ENCODE measurements around the gene DCLRE1C.
"Not testable (repeated sequence)": the region's sequence is repeated elsewhere in the genome, so short reads cannot be mapped to it uniquely, and the experiment has no call there.

DCLRE1C gene

DNA sequence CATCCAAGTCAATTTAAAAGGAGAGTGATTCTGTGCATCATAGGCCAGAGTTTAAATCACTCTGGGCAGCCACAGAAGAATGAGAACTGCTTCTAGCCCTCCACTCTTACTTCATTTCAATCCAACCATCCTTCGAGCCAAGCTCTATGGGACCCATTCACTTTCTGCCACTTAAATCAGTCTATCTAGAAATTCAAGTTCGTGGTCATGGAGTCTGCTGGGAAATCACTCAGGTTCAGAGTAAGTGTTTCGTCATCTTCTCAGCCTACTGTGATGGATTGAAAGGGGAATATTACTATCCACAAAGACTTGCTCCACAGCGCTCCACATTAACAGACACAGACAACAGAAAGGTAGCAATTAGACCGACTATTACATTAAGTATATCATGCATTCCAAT, 4.6 kb downstream of the DCLRE1C start:
- in situ Hi-C loops (cut with MboI; ENCODE audit: low pct_unique_long_range_greater_than_20kb, low sequenced_read_pairs): no loop called here
- no peak for DNase-seq

DNA sequence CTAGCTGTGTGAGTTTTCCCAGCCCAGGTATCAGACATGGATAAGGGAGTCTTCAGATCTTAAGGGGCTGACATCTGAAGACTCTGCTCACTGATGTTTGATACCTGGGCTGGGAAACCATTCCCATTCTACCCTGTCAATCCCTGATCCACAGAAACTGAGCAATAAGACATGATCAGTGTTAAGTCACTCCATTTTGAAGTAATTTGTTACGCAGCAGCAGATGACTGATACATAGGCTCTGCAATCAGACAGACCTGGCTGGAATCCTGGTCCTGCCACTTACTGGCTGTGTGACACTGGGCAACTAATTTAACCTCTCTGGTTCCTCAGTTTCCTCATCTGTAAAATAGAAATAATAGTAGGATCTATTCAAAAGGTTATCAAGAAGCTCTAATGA, 6.6 kb downstream of the DCLRE1C start:
- in situ Hi-C loops (cut with MboI; ENCODE audit: low pct_unique_long_range_greater_than_20kb, low sequenced_read_pairs): no loop called here
- no peak for DNase-seq

DNA sequence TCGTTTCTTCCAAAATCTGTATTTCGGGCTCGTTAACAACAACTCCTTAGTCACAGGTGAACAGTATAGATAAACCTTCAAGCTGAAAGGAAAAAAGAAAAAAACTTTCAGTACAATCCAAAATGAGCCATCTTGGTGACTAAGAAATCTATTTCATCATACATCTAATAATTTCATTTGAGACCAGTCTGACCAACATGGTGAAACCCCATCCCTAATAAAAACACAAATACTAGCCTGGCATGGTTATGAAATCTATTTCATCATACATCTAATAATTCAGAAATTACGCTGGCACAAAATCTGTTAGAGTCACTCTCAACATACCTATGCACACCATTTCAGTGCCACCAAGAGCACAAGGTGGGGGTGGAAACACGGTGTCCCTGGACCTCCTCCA, 8.8 kb downstream of the DCLRE1C start:
- no peak for DNase-seq
- in situ Hi-C loops (cut with MboI; ENCODE audit: low pct_unique_long_range_greater_than_20kb, low sequenced_read_pairs): no loop called here

DNA sequence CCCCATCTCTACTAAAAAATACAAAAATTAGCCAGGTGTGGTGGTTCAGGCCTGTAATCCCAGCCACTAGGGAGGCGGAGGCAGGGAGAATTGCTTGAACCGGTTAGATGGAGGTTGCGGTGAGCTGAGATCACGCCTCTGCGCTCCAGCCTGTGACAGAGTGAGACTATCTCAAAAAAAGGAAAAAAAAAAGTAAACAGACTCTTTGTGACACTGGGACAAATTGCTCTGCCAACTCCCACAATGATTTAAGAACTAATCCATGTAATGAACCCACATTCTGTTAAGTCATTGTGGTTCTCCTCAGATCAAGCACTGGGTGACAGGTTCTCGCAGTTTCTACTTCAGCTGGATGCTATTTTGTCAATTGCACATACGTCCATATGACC, 11.0 kb downstream of the DCLRE1C start:
- in situ Hi-C loops (cut with MboI; ENCODE audit: low pct_unique_long_range_greater_than_20kb, low sequenced_read_pairs): not testable (repeated sequence)

DNA sequence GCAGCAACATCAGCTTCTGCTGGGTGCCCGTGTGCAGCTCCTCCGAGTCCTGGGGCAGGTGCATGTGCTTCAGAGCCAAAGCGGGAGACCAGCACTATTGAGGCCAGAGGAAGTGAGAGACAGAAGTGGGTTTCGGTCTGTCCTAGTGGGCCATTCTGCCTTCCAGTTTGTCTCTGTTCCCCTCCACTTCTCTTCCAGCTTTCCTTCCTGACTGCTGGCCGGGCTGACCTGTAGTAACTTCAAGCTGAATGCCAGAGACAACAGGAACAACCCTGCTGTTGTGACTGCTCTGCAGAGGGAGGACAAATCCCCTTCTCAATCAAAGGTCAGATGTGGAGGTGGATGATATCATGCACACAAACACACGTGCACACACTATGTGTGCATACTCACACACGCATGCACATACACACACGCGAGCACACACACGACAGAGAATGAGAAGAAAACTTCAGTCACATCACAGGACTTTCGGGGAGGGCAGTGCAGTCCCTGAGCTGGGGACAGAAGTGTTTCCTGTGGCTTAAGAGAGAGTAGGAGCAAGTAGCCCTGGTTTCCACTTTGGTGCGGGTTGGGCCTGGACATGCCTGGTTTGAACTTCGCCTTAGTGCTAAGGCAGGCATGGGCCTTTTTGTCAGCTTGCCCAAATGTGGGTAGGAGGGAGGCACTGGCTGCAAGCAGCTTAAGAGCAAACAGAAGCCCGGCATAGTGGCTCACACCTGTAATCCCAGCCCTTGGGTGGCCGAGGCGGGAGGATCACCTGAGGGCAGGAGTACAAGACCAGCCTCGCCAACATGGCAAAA, 11.5 kb downstream of the DCLRE1C start:
- in situ Hi-C loops (cut with MboI; ENCODE audit: low pct_unique_long_range_greater_than_20kb, low sequenced_read_pairs): not testable (repeated sequence)

More for the DNA sequence above, 11.0 kb downstream of the DCLRE1C start:
- not testable (repeated sequence) for DNase-seq

DNA sequence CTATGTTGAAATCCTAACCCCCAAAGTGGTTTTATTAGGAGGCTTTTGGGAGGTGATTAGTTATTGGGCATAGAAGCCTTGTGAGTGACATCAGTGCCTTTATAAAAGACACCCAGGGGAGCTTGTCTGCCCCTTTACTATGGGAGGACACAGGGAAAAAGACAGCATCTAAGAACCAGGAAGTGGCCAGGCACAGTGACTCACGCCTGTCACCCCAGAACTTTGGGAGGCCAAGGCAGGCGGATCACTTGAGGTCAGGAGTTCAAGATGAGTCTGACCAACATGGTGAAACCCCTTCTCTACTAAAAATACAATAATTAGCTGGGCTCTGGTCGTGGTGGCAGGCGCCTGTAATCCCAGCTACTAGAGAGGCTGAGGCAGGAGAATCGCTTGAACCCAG, 14.9 kb downstream of the DCLRE1C start:
- DNase-seq; in situ Hi-C loops (cut with MboI; ENCODE audit: low pct_unique_long_range_greater_than_20kb, low sequenced_read_pairs): not testable (repeated sequence)

More for the DNA sequence above, 11.5 kb downstream of the DCLRE1C start:
- not testable (repeated sequence) for DNase-seq

DNA sequence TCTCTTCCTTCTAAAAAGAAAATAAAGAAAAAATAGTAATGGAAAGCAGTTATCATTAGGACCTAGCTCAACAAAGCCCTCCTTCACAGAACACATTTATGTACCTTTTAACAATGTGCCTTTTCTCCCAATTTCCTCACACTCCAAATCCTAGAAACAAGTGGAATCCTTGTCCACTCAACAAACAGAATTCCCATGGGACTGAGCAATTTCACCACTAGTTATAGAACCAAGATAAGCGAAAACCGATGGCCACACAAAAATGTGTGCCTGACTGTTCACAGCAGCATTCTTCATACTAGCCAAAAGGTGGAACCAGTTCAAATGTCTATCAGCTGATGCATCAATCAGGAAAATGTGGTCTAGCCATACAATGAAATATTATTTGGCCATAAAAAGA, 17.3 kb downstream of the DCLRE1C start:
- DNase-seq: no peak
- in situ Hi-C loops (cut with MboI; ENCODE audit: low pct_unique_long_range_greater_than_20kb, low sequenced_read_pairs): no loop called here

DNA sequence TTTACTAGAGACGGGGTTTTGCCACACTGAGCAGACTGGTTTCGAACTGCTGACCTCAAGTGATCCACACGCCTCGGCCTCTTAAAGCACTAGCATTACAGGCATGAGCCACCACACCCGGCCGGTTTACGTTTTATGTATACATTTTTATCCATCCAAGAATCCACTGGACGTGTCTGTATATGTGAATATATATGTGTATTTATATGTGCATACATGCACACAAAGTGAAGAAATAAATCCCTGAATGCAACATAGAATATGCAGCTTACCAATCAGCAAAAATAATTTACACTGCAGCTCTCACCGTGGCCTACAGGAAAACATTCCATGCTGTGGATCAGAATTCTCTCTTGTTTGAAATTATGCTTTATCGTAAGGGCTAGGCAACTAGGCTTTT, 23.3 kb downstream of the DCLRE1C start:
- in situ Hi-C loops (cut with MboI; ENCODE audit: low pct_unique_long_range_greater_than_20kb, low sequenced_read_pairs): no loop called here
- no peak for DNase-seq

DNA sequence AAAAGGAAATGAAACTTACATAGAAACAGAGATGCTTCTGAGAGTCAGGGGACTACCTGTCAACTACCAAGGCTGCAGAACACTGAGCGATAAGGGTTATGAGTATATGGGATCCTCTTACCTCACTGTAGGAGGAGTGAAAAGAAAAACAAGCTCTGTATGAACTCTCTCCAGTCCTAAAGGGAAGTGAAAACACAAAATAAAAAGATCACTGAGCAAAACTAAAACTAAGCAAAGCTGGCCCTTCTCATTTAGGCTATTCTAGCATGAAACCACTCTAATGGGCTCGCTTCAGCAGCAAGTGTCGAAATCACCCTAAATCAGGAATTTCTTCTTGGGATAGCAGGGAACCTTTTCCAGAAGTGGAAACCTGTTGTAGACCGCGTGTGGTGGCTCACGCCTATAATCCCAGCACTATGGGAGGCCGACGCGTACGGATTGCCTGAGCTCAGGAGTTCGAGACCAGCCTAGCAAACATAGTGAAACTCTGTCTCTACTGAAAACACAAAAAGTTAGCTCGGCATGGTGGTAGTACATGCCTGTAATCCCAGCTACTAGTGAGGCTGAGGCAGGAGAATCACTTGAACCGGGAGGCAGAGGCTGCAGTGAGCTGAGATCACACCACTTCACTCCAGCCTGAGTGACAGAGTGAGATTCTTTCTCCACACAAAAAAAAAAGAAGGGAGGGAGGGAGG, 27.0 kb downstream of the DCLRE1C start:
- DNase-seq: no peak
- in situ Hi-C loops (cut with MboI; ENCODE audit: low pct_unique_long_range_greater_than_20kb, low sequenced_read_pairs): no loop called here

DNA sequence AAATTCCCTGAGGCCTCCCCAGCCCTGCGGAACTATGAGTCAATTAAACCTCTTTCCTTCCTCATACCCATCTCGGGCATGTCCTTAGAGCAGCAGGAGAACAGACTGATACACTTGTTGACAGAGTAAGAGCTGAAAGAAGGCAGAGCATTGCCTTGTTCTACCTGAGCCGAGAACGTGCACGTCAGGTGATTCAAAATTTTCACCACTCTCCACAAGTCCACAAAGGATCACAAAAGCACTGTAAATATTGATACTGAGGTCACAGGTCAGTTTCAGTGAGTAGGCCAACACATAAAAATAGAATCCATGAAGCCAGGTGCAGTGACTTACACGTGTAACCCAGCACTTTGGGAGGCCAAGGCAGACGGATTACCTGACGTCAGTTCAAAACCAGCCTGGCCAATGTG, 27.8 kb downstream of the DCLRE1C start:
- DNase-seq: no peak
- in situ Hi-C loops (cut with MboI; ENCODE audit: low pct_unique_long_range_greater_than_20kb, low sequenced_read_pairs): no loop called here

DNA sequence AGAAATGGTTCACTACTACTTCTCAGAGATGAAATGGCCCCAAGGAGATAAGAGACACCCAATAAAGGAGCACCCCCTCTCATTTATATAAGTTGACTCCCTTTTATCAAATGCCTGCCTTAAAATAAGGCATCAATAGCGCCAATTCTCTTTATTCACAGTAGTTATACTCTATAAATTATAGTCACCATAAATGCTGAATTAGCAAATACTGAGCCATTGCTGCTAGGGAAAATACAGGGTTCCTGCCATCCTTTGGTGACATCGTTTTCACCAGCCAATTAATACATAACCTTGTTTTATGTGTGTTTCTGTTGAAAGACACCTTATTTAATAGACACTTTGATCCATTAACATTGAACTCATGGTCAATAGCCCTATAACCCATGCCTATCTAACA, 28.6 kb downstream of the DCLRE1C start:
- DNase-seq: no peak
- in situ Hi-C loops (cut with MboI; ENCODE audit: low pct_unique_long_range_greater_than_20kb, low sequenced_read_pairs): no loop called here

DNA sequence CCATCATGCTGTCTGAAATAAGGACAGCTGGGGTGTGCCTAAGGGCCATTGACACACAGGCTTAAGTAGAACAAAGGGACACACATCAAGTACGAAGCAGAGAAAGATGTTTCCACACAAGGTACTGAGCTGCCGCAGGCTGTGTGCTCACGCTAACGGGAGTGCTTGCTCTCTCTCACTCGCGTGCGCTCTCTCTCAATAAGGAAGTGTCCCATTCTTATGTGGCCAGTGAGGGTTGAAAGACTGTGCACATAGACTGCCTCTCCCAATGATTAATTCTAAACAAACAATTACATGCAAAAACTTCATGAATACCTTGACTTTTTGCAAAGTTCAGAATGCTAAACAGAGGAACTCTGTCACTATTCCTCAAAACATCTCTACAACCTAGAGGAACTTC, 29.9 kb downstream of the DCLRE1C start:
- no peak for DNase-seq
- in situ Hi-C loops (cut with MboI; ENCODE audit: low pct_unique_long_range_greater_than_20kb, low sequenced_read_pairs): no loop called here

DNA sequence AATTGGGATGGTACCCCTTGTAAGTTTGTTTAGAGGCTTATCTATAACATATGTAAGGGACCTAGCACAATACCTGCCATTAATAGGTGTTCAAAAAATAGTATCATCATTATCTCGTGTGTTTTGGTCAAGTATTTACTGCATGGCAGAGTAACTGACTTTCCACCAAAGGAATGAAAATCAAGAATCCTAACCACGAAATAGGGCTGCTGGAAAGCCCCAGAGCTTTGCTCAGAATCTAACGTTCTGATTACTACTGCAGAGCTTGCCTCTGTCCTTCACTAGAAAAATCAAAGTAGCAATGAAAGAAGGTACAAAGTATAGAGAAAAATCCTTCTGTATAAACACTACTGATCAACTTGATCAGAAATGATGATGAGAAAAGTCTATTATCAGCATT, 34.9 kb downstream of the DCLRE1C start:
- no peak for DNase-seq
- in situ Hi-C loops (cut with MboI; ENCODE audit: low pct_unique_long_range_greater_than_20kb, low sequenced_read_pairs): no loop called here

DNA sequence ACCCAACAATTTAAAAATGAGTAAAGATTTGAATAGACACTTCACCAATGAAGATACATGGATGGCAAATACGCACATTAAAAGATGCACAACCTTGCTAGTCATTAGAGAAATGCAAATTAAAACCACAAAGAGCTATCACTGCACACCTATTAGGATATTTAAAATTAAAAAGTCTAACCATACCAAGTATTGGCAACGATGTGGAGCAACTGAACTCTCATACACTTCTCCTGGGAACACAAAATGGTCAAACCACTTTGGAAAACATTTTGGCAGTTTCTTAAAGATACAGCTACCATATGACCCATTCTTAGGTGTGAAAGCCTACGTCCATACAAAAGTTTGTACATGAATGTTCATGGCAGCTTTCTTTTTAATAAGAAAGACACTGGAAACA, 36.1 kb downstream of the DCLRE1C start:
- DNase-seq: no peak
- in situ Hi-C loops (cut with MboI; ENCODE audit: low pct_unique_long_range_greater_than_20kb, low sequenced_read_pairs): no loop called here

DNA sequence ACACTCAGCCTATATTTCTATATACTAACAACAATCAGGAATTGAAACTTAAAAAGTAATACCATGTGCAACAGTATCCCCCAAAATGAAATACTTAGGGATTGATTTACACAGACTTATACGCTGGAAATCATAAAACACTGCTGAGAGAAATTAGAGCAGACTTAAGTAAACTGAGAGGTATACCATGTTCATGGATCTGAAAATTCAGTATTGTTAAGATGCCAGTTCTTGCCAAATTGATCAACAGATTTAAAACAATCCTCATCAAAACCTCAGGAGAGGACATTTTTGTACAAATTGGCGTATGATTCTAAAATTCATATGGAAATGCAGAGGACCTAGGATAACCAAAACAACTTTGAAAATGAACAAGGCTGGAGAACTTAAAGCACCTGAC, 37.3 kb downstream of the DCLRE1C start:
- in situ Hi-C loops (cut with MboI; ENCODE audit: low pct_unique_long_range_greater_than_20kb, low sequenced_read_pairs): no loop called here
- no peak for DNase-seq

DNA sequence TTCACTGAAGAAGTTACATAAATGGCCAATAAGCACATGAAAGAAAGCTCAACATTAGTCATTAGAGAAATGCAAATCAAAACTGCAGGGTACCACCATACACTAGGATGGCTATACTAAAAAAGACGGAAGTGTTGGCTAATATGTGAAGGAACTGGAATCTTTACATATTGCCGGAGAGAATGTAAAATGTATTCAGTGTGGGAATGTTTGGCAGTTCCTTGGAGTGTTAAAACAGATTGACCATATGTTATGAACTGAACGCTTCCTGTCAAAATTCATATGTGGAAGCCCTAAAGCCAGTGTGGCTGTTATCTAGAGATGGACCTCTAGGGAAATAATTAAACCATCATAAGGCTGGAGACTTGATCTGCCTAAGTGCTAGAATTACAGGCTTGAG, 42.1 kb downstream of the DCLRE1C start:
- in situ Hi-C loops (cut with MboI; ENCODE audit: low pct_unique_long_range_greater_than_20kb, low sequenced_read_pairs): no loop called here
- no peak for DNase-seq

DNA sequence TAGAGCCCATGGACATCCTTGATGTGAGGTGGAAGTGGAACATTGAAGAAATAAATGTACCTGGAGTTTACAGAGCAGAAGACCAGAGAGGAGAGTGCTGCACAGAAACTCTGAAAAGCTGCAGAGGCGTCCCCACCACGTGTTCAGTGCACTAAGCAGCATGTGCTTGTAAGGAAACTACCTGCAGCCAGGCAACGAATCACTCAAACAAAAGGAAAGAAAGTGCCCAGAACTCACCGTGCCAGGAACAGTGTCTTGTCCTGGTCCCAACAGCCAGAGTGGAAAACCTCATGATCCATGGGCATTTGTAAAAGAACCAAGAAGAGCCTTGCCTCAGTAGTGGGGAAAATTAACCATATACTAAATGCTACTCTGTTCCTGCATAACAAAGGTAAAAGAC, 42.9 kb downstream of the DCLRE1C start:
- in situ Hi-C loops (cut with MboI; ENCODE audit: low pct_unique_long_range_greater_than_20kb, low sequenced_read_pairs): no loop called here
- DNase-seq: no peak

DNA sequence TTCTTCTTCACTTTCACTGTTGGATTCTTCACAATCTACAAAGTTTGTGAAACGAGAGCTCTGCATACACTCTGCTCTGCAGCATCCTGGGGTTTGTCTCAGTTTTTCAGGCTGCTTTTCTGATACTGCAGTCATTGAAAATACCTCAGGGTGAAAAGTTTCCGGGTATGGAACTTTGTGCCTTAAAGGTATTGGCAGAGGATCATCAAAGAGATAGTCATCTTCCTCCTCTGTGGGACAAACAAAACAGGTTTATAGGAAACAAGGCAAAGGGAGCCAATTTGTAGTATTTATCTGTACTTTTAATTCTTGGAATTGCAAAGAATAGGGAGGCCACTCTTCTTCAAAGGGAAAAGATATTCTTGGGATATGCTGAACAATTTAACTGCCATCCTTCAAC, 44.8 kb downstream of the DCLRE1C start:
- in situ Hi-C loops (cut with MboI; ENCODE audit: low pct_unique_long_range_greater_than_20kb, low sequenced_read_pairs): no loop called here
- DNase-seq: no peak

DNA sequence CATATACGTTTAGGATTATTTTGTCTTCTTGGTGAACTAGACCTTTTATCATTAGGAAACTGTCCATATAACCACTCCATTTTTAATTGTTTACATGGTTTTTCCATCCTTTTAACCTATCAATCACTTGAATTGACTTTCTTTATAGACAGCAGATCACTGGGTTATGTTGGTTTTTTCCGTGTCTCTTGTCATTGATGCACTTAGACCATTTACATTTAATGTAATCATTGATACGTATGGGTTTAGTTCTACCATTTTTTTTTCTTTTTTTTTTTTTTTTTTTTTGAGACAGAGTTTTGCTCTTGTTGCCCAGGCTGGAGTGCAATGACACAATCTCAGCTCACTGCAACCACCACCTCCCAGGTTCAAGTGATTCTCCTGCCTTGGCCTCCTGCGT, 46.3 kb downstream of the DCLRE1C start:
- DNase-seq; in situ Hi-C loops (cut with MboI; ENCODE audit: low pct_unique_long_range_greater_than_20kb, low sequenced_read_pairs): not testable (repeated sequence)

DNA sequence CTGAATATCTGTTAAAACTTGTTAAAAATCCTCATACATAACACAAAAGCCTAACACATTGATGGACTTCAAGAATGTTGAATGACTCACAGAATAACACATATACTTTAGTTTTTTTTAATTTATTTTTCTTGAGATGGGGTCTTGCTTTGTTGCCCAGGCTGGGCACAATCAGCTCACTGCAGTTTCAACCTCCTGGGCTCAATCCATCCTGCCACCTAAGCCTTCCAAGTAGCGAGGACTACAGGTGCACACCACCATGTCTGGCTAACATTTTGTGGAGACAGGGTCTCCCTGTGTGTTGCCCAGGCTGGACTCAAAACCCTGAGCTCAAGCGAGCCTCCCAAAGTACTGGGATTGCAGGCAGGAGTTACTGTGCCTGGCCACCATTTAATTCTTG, 47.1 kb downstream of the DCLRE1C start:
- DNase-seq: no peak
- in situ Hi-C loops (cut with MboI; ENCODE audit: low pct_unique_long_range_greater_than_20kb, low sequenced_read_pairs): no loop called here

DNA sequence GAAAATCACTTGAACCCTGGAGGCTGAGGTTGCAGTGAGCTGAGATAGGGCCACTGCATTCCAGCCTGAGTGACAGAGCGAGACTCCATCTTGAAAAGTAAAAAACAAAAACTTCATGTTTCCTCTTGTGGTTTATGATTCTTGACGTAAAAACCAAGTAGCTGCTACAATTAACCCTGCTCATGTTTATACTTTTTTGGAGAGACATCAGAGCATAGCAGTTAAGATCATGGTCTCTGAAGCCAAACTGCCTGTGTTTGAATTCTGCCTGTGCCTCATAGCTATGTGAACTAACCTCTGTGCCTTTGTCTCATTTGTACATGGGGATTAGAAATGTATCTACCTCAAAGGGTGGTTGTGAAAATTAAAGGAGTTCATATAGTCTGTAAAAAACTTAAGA, 48.0 kb downstream of the DCLRE1C start:
- no peak for DNase-seq
- in situ Hi-C loops (cut with MboI; ENCODE audit: low pct_unique_long_range_greater_than_20kb, low sequenced_read_pairs): no loop called here
